HepG2 (cell line): ENCODE data around the gene TANGO6.

ENCODE experiments used
- CCAR2 ChIP-seq: fragments of 200-400 bp; formaldehyde crosslinking; optimal IDR thresholded peaks from 2 replicates; pipeline ENCODE3; 2018; ENCODE audit warnings: low read depth, mild to moderate bottlenecking, low read length, moderate library complexity
- ERF ChIP-seq: IDR thresholded peaks from 2 replicates; pipeline ENCODE4 v1.6.1; 2018; ENCODE audit warnings: missing biosample characterization, missing genetic modification reagents
- ZFP82 ChIP-seq: sonication (generic); formaldehyde crosslinking; IDR thresholded peaks from 2 replicates; pipeline ENCODE4 v1.5.1; 2020; ENCODE audit warnings: mild to moderate bottlenecking, missing genetic modification reagents, borderline replicate concordance
- ZFX ChIP-seq: sonication (generic); formaldehyde crosslinking; IDR thresholded peaks from 2 replicates; pipeline ENCODE4 v1.4.0; 2020; ENCODE audit warnings: mild to moderate bottlenecking, low read depth, missing genetic modification reagents, moderate library complexity
- ZNF850 ChIP-seq: sonication (generic); formaldehyde crosslinking; conservative IDR thresholded peaks from 2 replicates; pipeline ENCODE4 v1.9.0; 2021; ENCODE audit warnings: mild to moderate bottlenecking, missing genetic modification reagents
- TF ChIP-seq, protein P1 (sequence below): sonication (generic); formaldehyde crosslinking; IDR thresholded peaks from 2 replicates; pipeline ENCODE4 v1.4.0; 2020; ENCODE audit warnings: missing genetic modification reagents
- TF ChIP-seq, protein P2 (sequence below): sonication (generic); formaldehyde crosslinking; IDR thresholded peaks from 2 replicates; pipeline ENCODE4 v1.5.0; 2020; ENCODE audit warnings: mild to moderate bottlenecking, missing genetic modification reagents, moderate library complexity
- TF ChIP-seq, protein P3 (sequence below): sonication (generic); formaldehyde crosslinking; IDR thresholded peaks from 2 replicates; pipeline ENCODE4 v1.5.0; 2020; ENCODE audit warnings: mild to moderate bottlenecking, missing genetic modification reagents, borderline replicate concordance
- TF ChIP-seq, protein P4 (sequence below): sonication (generic); formaldehyde crosslinking; IDR thresholded peaks from 2 replicates; pipeline ENCODE4 v1.5.1; 2020; ENCODE audit warnings: mild to moderate bottlenecking, missing genetic modification reagents

DNA sequence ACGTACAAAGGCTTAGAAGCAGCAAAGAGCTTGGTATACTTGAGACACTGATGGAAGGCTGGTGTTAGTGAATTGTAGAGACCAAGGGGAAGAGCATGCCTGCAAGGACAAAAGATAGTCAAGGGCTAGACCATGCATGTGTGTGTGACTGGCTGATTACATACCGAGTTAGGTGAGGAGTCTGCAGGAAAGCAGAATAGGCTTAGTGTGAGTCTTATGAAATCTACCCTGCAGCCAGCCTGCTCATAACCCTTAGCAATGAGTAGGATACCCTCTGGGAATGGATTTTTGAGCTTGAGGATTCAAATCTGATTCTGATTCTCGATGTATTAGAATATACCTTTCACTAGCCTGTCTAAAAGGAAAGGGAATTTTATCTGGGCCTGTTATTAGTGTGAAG is 77.0 kb downstream of the TANGO6 start:
- TF ChIP-seq, protein P1, sequence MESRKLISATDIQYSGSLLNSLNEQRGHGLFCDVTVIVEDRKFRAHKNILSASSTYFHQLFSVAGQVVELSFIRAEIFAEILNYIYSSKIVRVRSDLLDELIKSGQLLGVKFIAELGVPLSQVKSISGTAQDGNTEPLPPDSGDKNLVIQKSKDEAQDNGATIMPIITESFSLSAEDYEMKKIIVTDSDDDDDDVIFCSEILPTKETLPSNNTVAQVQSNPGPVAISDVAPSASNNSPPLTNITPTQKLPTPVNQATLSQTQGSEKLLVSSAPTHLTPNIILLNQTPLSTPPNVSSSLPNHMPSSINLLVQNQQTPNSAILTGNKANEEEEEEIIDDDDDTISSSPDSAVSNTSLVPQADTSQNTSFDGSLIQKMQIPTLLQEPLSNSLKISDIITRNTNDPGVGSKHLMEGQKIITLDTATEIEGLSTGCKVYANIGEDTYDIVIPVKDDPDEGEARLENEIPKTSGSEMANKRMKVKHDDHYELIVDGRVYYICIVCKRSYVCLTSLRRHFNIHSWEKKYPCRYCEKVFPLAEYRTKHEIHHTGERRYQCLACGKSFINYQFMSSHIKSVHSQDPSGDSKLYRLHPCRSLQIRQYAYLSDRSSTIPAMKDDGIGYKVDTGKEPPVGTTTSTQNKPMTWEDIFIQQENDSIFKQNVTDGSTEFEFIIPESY: no peak
- TF ChIP-seq CCAR2 (no peak), ZFX (CRISPR knock-in tag) (no peak), ZFP82 (CRISPR knock-in tag) (no peak), ERF (CRISPR knock-in tag) (no peak), ZNF850 (no peak)
- TF ChIP-seq, protein P2, sequence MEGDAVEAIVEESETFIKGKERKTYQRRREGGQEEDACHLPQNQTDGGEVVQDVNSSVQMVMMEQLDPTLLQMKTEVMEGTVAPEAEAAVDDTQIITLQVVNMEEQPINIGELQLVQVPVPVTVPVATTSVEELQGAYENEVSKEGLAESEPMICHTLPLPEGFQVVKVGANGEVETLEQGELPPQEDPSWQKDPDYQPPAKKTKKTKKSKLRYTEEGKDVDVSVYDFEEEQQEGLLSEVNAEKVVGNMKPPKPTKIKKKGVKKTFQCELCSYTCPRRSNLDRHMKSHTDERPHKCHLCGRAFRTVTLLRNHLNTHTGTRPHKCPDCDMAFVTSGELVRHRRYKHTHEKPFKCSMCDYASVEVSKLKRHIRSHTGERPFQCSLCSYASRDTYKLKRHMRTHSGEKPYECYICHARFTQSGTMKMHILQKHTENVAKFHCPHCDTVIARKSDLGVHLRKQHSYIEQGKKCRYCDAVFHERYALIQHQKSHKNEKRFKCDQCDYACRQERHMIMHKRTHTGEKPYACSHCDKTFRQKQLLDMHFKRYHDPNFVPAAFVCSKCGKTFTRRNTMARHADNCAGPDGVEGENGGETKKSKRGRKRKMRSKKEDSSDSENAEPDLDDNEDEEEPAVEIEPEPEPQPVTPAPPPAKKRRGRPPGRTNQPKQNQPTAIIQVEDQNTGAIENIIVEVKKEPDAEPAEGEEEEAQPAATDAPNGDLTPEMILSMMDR (CRISPR knock-in tag): no peak
- TF ChIP-seq, protein P3, sequence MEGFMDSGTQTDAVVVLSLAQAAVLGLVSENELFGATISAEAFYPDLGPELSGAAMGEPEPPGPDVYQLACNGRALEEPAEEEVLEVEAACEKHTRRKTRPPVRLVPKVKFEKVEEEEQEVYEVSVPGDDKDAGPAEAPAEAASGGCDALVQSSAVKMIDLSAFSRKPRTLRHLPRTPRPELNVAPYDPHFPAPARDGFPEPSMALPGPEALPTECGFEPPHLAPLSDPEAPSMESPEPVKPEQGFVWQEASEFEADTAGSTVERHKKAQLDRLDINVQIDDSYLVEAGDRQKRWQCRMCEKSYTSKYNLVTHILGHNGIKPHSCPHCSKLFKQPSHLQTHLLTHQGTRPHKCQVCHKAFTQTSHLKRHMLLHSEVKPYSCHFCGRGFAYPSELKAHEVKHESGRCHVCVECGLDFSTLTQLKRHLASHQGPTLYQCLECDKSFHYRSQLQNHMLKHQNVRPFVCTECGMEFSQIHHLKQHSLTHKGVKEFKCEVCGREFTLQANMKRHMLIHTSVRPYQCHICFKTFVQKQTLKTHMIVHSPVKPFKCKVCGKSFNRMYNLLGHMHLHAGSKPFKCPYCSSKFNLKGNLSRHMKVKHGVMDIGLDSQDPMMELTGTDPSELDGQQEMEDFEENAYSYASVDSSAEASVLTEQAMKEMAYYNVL (CRISPR knock-in tag): no peak
- TF ChIP-seq, protein P4, sequence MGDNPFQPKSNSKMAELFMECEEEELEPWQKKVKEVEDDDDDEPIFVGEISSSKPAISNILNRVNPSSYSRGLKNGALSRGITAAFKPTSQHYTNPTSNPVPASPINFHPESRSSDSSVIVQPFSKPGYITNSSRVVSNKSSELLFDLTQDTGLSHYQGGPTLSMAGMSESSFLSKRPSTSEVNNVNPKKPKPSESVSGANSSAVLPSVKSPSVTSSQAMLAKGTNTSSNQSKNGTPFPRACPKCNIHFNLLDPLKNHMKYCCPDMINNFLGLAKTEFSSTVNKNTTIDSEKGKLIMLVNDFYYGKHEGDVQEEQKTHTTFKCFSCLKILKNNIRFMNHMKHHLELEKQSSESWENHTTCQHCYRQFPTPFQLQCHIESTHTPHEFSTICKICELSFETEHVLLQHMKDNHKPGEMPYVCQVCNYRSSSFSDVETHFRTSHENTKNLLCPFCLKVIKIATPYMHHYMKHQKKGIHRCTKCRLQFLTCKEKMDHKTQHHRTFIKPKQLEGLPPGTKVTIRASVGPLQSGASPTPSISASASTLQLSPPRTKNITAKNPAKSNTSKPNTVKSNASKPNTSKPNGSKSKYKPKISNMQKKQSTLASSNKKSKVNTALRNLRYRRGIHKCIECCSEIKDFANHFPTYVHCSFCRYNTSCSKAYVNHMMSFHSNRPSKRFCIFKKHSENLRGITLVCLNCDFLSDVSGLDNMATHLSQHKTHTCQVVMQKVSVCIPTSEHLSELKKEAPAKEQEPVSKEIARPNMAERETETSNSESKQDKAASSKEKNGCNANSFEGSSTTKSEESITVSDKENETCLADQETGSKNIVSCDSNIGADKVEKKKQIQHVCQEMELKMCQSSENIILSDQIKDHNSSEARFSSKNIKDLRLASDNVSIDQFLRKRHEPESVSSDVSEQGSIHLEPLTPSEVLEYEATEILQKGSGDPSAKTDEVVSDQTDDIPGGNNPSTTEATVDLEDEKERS (CRISPR knock-in tag): no peak
